ENCODE measurements around the gene KRT32. TPM values are rescaled to one million over a fixed set of nuclear protein-coding genes. Genes with fewer than 3 reads are reported as not detected.

Gene KRT32
- total RNA-seq, 1 experiment from 2014 or later, result not detected

- peak; percentile 45 for DNase-seq (ENCODE audit: low read depth)
These were observed 25.6 kb upstream of the KRT32 start for GRCh38 chr17:41492771-41493170.

- no peak for DNase-seq (ENCODE audit: low read depth)
These were observed 25.2 kb upstream of the KRT32 start for GRCh38 chr17:41492351-41492750.

- no peak for DNase-seq (ENCODE audit: low read depth)
These were observed 24.3 kb upstream of the KRT32 start for GRCh38 chr17:41491476-41491875.

GRCh38 chr17:41490000-41490990 is 23.1 kb upstream of the KRT32 start:
- no peak for DNase-seq (ENCODE audit: low read depth)

GRCh38 chr17:41489531-41489930 is 22.3 kb upstream of the KRT32 start, which contains the start of gene KRT36:
Gene KRT36, minus strand, starts transcription at chr17:41489910. Its CDS starts 46 bp downstream, at chr17:41489864.
- DNase-seq (ENCODE audit: low read depth), result no peak

GRCh38 chr17:41486809-41487530 is 19.8 kb upstream of the KRT32 start:
- DNase-seq (ENCODE audit: low read depth), result no peak

- DNase-seq (ENCODE audit: low read depth), result no peak
These were observed 19.1 kb upstream of the KRT32 start for GRCh38 chr17:41486316-41486715.

- no peak for DNase-seq (ENCODE audit: low read depth)
These were observed 18.0 kb upstream of the KRT32 start for GRCh38 chr17:41484920-41485904.

- DNase-seq (ENCODE audit: low read depth), result no peak
These were observed 17.0 kb upstream of the KRT32 start for GRCh38 chr17:41483991-41484826.

GRCh38 chr17:41483531-41483930 is 16.3 kb upstream of the KRT32 start:
- no peak for DNase-seq (ENCODE audit: low read depth)

- no peak for DNase-seq (ENCODE audit: low read depth)
These were observed 13.8 kb upstream of the KRT32 start, which contains the start of gene KRT35 for GRCh38 chr17:41481036-41481435. Gene KRT35, minus strand, starts transcription at chr17:41481151. Its CDS starts 54 bp downstream, at chr17:41481097.

GRCh38 chr17:41480581-41480980 is 13.4 kb upstream of the KRT32 start:
- DNase-seq (ENCODE audit: low read depth), result no peak

GRCh38 chr17:41480136-41480535 is 12.9 kb upstream of the KRT32 start:
- DNase-seq (ENCODE audit: low read depth), result no peak

GRCh38 chr17:41478237-41478636 is 11.1 kb upstream of the KRT32 start:
- DNase-seq (ENCODE audit: low read depth), result no peak

- no peak for DNase-seq (ENCODE audit: low read depth)
These were observed 10.0 kb upstream of the KRT32 start for GRCh38 chr17:41476866-41477815.

- no peak for DNase-seq (ENCODE audit: low read depth)
These were observed 8.2 kb upstream of the KRT32 start for GRCh38 chr17:41475421-41475820.

GRCh38 chr17:41474863-41475262 is 7.7 kb upstream of the KRT32 start:
- DNase-seq (ENCODE audit: low read depth), result peak; percentile 42

- no peak for DNase-seq (ENCODE audit: low read depth)
These were observed 1.2 kb upstream of the KRT32 start for GRCh38 chr17:41468346-41468745.

- DNase-seq (ENCODE audit: low read depth), result peak; percentile 41
These were observed 375 bp upstream of the KRT32 start for GRCh38 chr17:41467561-41467960.
